ENCODE measurements around the gene FCHSD2.

GRCh38 chr11:72998676-72999075 is 143.4 kb downstream of the FCHSD2 start:
- no peak for TF ChIP-seq ZNF274 (IDR thresholded peaks at IDR 0.05; ENCODE audit: borderline replicate concordance, extremely low read depth, low read length)
- TF ChIP-seq CREB1 (IDR thresholded peaks at IDR 0.05), result no peak
- TF ChIP-seq, protein P1, sequence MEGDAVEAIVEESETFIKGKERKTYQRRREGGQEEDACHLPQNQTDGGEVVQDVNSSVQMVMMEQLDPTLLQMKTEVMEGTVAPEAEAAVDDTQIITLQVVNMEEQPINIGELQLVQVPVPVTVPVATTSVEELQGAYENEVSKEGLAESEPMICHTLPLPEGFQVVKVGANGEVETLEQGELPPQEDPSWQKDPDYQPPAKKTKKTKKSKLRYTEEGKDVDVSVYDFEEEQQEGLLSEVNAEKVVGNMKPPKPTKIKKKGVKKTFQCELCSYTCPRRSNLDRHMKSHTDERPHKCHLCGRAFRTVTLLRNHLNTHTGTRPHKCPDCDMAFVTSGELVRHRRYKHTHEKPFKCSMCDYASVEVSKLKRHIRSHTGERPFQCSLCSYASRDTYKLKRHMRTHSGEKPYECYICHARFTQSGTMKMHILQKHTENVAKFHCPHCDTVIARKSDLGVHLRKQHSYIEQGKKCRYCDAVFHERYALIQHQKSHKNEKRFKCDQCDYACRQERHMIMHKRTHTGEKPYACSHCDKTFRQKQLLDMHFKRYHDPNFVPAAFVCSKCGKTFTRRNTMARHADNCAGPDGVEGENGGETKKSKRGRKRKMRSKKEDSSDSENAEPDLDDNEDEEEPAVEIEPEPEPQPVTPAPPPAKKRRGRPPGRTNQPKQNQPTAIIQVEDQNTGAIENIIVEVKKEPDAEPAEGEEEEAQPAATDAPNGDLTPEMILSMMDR (IDR thresholded peaks at IDR 0.05; ENCODE audit: control extremely low read depth in 1 of 3, insufficient read depth in 1 of 3, low read depth in 1 of 3, low read length in 3 of 3), result no peak
- no peak for TF ChIP-seq ASH2L (IDR thresholded peaks at IDR 0.05; ENCODE audit: low read length)
- TF ChIP-seq ATF3 (IDR thresholded peaks at IDR 0.05; ENCODE audit: insufficient read depth, low read depth, low read length), result no peak
- no peak for TF ChIP-seq BRCA1 (IDR thresholded peaks at IDR 0.05; ENCODE audit: low read depth, low read length)
- TF ChIP-seq, protein P2, sequence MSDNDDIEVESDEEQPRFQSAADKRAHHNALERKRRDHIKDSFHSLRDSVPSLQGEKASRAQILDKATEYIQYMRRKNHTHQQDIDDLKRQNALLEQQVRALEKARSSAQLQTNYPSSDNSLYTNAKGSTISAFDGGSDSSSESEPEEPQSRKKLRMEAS (IDR thresholded peaks at IDR 0.05), result no peak
- no peak for TF ChIP-seq POLR2A (IDR thresholded peaks at IDR 0.05; ENCODE audit: control extremely low read depth in 1 of 2, low read depth in 2 of 2, low read length in 2 of 2)
